Non-pigmented ciliary epithelial cell (primary cell): ENCODE measurements around the gene SNX17.
"Not testable (repeated sequence)": the region's sequence is repeated elsewhere in the genome, so short reads cannot be mapped to it uniquely, and the experiment has no call there.

Source experiments
- DNase-seq: peaks from one replicate; pipeline ENCODE4 v3.0.0-alpha.2; 2010; ENCODE audit warnings: low read depth

SNX17 gene

GRCh38 chr2:27370026-27370815 lies at the start of gene SNX17, which contains the start of gene EIF2B4:
SNX17 (plus strand) TSS chr2:27370616; CDS start chr2:27370744, 128 bp downstream.
EIF2B4 (minus strand) TSS chr2:27370338; CDS start chr2:27370314, 24 bp downstream.
- DNase-seq: peak; percentile 95

DNA sequence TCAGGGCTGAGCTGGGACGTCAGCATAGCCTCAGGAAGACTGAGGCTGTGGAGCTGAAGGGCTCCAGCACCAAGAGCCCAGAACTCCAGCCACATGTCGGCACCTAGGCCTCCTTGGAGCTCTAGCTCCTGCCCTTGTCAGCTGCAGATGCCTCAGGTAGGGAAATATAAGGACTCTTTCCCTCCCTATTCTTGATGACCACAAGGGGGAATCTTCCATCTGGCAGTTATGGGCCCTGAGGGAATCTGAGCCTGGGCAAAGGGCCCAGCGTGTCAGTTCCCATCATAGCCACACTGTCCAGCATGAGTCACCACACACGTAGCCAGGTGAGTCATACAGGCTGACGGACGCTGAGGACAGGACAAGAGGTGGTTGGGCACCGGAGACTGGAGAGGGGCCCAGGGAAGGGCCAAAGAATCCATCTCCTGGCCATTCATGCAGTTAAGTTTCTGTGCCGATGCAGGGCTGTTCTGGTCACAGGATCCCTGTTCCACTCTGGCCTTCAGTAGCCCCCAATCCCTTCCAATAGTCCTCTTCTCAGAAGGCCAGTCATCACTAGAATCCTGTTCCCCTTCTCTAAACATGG lies 49.4 kb upstream of the SNX17 start:
- DNase-seq: peak; percentile 97

- no peak for DNase-seq
These were observed 48.1 kb upstream of the SNX17 start for GRCh38 chr2:27322301-27322765.

DNA sequence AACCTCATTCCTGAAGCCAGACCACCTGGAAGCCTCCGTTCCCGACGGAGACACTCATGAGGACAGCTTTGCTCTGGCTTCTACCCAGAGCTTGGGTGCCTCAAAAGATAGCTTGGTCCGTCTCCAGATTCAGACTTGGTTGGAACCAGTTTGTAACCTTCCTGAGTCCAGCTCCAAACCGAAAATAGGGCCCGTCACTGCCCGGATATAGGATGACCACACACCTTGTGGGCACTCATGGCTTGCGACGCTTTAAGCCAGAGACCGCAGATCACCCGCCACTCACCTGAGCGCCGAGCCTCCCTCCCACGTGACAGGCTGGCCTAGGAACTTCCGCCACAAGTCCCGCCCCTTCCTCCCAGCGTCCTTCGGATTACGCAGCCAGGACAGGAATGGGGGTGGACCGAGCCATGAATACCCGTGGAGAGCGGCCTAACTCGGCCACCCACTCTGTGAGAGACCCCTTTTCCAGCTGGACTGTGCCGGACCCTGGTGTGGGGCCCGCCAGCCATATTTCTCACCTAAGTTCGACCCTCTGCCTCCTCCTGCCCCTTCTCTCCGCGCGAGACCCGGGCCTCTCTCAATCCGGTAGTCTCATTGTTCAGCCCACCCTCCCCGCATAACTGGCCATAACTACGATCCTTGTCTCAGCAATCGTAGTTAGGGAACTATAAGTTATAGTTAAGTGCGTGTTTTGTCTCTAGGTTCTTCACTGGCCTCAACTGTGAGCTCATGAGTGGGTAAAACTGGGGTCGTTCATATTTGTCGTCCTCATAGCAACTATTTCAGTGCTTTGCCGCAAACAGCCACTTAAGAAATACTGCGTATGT lies 47.4 kb upstream of the SNX17 start, which contains the start of gene MPV17:
Gene MPV17 (minus strand): TSS at position 332 of the 830 bp plus-strand sequence. CDS start 580 bp downstream, outside the sequence.
- DNase-seq: peak; percentile 70

GRCh38 chr2:27323596-27324285 lies 46.7 kb upstream of the SNX17 start:
- DNase-seq: no peak

- no peak for DNase-seq
These were observed 45.7 kb upstream of the SNX17 start for GRCh38 chr2:27324720-27325119.

DNA sequence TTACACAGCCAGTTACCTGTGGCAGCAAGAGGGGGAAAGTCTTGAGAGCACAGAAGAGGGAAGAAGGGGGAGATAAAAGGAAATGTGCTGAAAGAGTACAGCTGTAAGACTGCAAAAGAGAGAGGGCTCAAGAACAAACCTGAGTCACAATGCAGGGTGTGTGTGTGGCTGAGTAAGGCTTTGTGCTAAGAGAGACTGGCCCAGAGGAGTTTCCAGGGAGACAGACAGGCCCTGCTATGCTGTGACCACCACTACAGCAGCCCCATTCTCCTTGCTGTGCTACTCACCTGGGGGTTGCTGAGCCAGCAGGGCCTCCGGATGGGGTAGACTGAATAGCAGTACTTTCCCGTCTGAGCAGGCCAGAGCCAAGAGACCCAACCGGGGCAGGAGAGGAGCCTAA lies 35.1 kb upstream of the SNX17 start:
- no peak for DNase-seq

DNA sequence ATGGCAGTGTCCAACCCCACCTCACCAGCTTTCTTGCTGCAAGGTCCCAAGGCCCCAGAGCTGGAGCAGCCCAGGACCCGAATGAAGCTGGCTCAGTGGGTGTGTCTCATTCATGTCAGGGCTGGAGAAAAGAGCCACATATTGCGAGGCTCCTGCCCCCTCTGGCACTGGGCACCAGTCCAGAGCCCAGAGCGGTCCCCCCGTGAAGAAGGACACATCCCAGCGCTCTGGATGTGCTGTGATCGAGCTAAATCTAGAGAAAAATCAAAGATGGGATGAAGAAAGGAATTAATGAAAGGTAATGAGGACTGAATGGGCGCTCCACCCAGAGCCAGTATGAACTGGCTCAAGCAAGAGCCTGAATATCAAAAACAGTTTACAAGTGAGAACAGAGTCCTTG lies 34.2 kb upstream of the SNX17 start:
- DNase-seq: no peak

- no peak for DNase-seq
These were observed 22.8 kb upstream of the SNX17 start for GRCh38 chr2:27347641-27348040.

- no peak for DNase-seq
These were observed 20.2 kb upstream of the SNX17 start for GRCh38 chr2:27350106-27350693.

DNA sequence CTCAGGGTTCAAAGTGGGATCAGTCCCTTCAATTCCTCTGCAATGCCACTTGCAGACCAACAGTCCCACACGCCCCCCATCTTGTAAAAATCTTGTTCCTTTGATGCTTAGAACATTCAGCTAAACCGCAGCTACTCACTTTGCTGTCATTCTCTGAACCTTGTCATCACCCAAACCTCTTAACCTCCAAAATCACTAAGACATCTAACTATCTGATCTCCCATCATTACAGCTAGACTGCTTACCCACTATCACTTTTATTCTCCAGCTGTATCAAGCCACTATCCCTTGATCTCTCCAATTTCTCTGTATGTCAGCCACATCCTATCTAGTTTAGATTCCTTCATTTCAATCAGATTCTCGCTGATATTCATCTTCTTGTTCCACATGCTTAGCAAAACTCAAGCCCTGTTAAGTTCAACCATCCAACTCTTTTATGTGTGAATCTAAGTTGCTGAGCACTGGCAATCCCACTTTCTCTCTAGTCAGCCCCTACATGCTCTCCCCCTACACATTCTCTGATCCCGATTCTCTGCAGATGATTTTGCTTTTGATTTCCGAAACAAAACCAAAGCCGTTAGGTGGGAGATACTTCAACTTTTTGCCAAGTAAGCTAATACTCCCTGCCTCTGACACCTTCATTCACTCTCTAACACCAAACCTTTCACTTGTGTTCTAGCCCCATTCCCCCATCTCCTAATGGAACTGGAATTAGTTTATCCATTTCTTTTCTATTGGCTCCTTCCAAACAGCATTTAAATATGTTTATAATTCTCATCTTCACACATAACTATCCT lies 18.4 kb upstream of the SNX17 start:
- DNase-seq: no peak

GRCh38 chr2:27353386-27353761 lies 17.0 kb upstream of the SNX17 start:
- not testable (repeated sequence) for DNase-seq

GRCh38 chr2:27353762-27354596 lies 16.4 kb upstream of the SNX17 start:
- DNase-seq: no peak

- no peak for DNase-seq
These were observed 15.9 kb upstream of the SNX17 start for GRCh38 chr2:27354597-27354927.

DNA sequence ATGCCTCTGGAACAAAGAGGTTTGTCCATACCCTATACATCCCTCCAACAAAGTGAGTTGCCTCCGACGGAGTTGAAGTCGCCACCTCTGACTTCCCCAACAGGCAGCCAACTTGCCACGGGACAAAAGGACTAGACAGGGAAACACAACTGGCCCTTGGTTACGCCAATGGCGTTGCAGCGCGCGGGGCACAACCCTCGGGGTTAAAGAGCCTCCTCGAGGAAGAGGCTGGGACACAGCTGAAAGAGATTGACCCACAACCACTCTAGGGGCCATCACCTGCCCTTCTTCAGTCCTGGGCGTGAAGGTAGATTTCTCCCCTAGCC lies 14.4 kb upstream of the SNX17 start:
- no peak for DNase-seq

- peak; percentile 76 for DNase-seq
These were observed 13.8 kb upstream of the SNX17 start, which contains the start of gene GTF3C2 for GRCh38 chr2:27356382-27357181. GTF3C2 (minus strand) TSS chr2:27356764; CDS start chr2:27343554, 13,210 bp downstream.

- no peak for DNase-seq
These were observed 7.6 kb upstream of the SNX17 start for GRCh38 chr2:27362678-27363420.

GRCh38 chr2:27363933-27364332 lies 6.5 kb upstream of the SNX17 start:
- no peak for DNase-seq
